ENCODE measurements around the gene HEATR9. TPM values are rescaled to one million over a fixed set of nuclear protein-coding genes. Genes with fewer than 3 reads are reported as not detected.

HEATR9 gene
- total and polyA plus RNA-seq, 2 of the 13 experiments (the other 11 are each of a cell fraction or from before 2014, with no cell fraction given), result not detected

GRCh38 chr17:35907691-35908090 is 39.0 kb upstream of the HEATR9 start:
- Histone ChIP-seq H3K9me3 (ENCODE audit: low read length) (no peaks in the 10 kb centered on the region), H3K79me2 (ENCODE audit: insufficient read depth, low read length) (no peaks in the 10 kb centered on the region), H3K27me3 (ENCODE audit: control insufficient read depth in 1 of 2, insufficient read depth in 2 of 2, low read length in 2 of 2) (no peaks in the 10 kb centered on the region), H3K4me3 (replicated peaks in 1 of 3; ENCODE audit: insufficient read depth in 1 of 3, low read depth in 2 of 3, low read length in 3 of 3) (no peak overlapping the region), H3K27ac (ENCODE audit: extremely low read length, insufficient read depth, low read length) (no peak overlapping the region), H4K20me1 (ENCODE audit: insufficient read depth, low read length) (no peaks in the 10 kb centered on the region), H3K9ac (ENCODE audit: insufficient read depth, low read depth, low read length) (no peak overlapping the region), H3K4me2 (ENCODE audit: low read depth, low read length) (no peak overlapping the region), H2AFZ (ENCODE audit: low read length) (no peak overlapping the region), H3K4me1 (ENCODE audit: insufficient read depth, low read length) (peaks cover 7% of the 10 kb centered on the region), H3K36me3 (replicated peaks in 1 of 2; ENCODE audit: control insufficient read depth in 1 of 2, insufficient read depth in 2 of 2, low read length in 2 of 2) (no peaks in the 10 kb centered on the region)
- CTCF ChIA-PET (ENCODE audit: low intra/inter-chr PET ratio, low total read pairs), result no interaction called here
- BruUV-seq (replicated peaks), result no TSS peak
- 3% methylated on average over 5 of the region's 5 CpGs for WGBS (ENCODE audit: low lambda C conversion rate)
- POLR2A ChIA-PET, result no interaction called here
- intact Hi-C loops (cut with micrococcal nuclease; ENCODE audit: unreplicated experiment), result no loop called here
- DNase-seq (ENCODE audit: low spot score), result no peak
- in situ Hi-C loops (cut with HindIII; ENCODE audit: extremely low pct_ligation_motif_present, low pct_unique_long_range_greater_than_20kb), result no loop called here
- TF ChIP-seq PAXIP1 (CRISPR knock-in tag; conservative IDR thresholded peaks at IDR 0.05), result no peak
- FAIRE-seq, result no peak
- no peak for ATAC-seq

GRCh38 chr17:35906926-35907637 is 38.4 kb upstream of the HEATR9 start:
- intact Hi-C loops (cut with micrococcal nuclease; ENCODE audit: unreplicated experiment) (no loop called here), in situ Hi-C loops (cut with HindIII; ENCODE audit: extremely low pct_ligation_motif_present, low pct_unique_long_range_greater_than_20kb) (no loop called here)
- ATAC-seq (no peak), FAIRE-seq (no peak), DNase-seq (ENCODE audit: low spot score) (no peak)
- Histone ChIP-seq H4K20me1 (ENCODE audit: insufficient read depth, low read length) (no peaks in the 10 kb centered on the region), H3K9me3 (ENCODE audit: low read length) (no peaks in the 10 kb centered on the region), H3K36me3 (replicated peaks in 1 of 2; ENCODE audit: control insufficient read depth in 1 of 2, insufficient read depth in 2 of 2, low read length in 2 of 2) (no peaks in the 10 kb centered on the region), H3K9ac (ENCODE audit: insufficient read depth, low read depth, low read length) (no peak overlapping the region), H3K27ac (ENCODE audit: extremely low read length, insufficient read depth, low read length) (no peak overlapping the region), H3K4me1 (ENCODE audit: insufficient read depth, low read length) (0 out of 2 replicates have a peak, but pooled peaks cover 5% of the 10 kb centered on the region), H3K79me2 (ENCODE audit: insufficient read depth, low read length) (no peaks in the 10 kb centered on the region), H3K4me2 (ENCODE audit: low read depth, low read length) (no peak overlapping the region), H3K27me3 (ENCODE audit: control insufficient read depth in 1 of 2, insufficient read depth in 2 of 2, low read length in 2 of 2) (no peaks in the 10 kb centered on the region), H2AFZ (ENCODE audit: low read length) (no peak overlapping the region), H3K4me3 (replicated peaks in 1 of 3; ENCODE audit: insufficient read depth in 1 of 3, low read depth in 2 of 3, low read length in 3 of 3) (no peak overlapping the region)
- BruUV-seq (replicated peaks), result no TSS peak
- ChIA-PET CTCF (ENCODE audit: low intra/inter-chr PET ratio, low total read pairs) (no interaction called here), POLR2A (no interaction called here)
- WGBS (ENCODE audit: low lambda C conversion rate), result no CpG with 5 or more reads among the region's 3 CpGs
- no peak for TF ChIP-seq GABPB1 (CRISPR knock-in tag; IDR thresholded peaks at IDR 0.05)
- no peak for TF ChIP-seq ZNF687 (CRISPR knock-in tag; IDR thresholded peaks at IDR 0.05)
- TF ChIP-seq PTBP1 (IDR thresholded peaks at IDR 0.05; ENCODE audit: low read depth, low read length, poor library complexity, severe bottlenecking), result no peak
- TF ChIP-seq SRSF9 (IDR thresholded peaks at IDR 0.05; ENCODE audit: borderline replicate concordance, insufficient read depth, low read depth, low read length, poor library complexity, severe bottlenecking), result no peak

Data from HepG2 (cell line).